ENCODE results near the gene PXDN. TPM values are rescaled to one million over a fixed set of nuclear protein-coding genes. Genes with fewer than 3 reads are reported as not detected.

Gene PXDN
- total and polyA plus RNA-seq, 10 of the 15 experiments (the other 5 are each of a cell fraction or from before 2014, with no cell fraction given) = 0.12 to 0.69 (median 0.23) TPM; not detected in 5

DNA sequence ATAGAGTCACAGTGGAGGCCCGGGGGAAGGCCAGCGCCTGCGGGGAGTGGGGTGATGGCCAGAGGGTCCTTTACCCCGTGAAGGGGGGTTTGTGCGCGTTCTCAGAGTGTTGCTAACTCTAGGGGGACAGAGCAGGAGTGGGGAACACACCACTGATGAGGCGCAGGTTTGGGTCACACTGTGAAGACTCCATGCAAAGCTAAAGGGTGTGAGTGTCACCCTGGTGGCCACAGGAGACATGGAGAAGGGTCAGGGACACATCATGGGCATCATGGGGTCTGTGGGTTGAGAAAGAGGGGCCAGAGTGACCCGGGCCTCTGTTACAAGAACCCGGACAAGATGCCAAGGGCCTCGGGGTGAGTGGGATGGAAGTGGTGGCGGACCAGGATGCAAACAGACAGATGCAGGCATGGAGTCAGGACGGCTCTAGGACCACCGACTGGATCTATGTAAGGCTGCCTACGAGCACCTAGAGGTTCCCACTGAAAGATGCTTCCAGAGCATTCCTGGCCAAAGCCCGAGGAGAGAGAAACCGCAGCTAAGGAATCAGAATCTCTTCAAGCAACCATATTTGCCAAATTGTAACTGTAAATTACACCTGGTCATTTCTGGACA is 84.3 kb downstream of the PXDN start:
- Histone ChIP-seq H3K9me3 (replicated peaks; ENCODE audit: control insufficient read depth, insufficient read depth, low read length) (no peaks in the 10 kb centered on the region), H3K27ac (ENCODE audit: control insufficient read depth, insufficient read depth) (no peak overlapping the region), H3K4me1 (ENCODE audit: control insufficient read depth, insufficient read depth, low read length) (no peaks in the 10 kb centered on the region), H3K79me2 (ENCODE audit: control insufficient read depth, insufficient read depth, low read length) (no peaks in the 10 kb centered on the region), H3K4me2 (ENCODE audit: control insufficient read depth, insufficient read depth) (no peak overlapping the region), H4K20me1 (ENCODE audit: control insufficient read depth, insufficient read depth) (no peaks in the 10 kb centered on the region), H3K9ac (ENCODE audit: control insufficient read depth, insufficient read depth, low read length) (no peak overlapping the region), H3K4me3 (no peak overlapping the region), H3K36me3 (ENCODE audit: control insufficient read depth in 2 of 2, insufficient read depth in 2 of 2, low read length in 1 of 2) (no peaks in the 10 kb centered on the region), H3K27me3 (replicated peaks in 1 of 2; ENCODE audit: control insufficient read depth in 2 of 2, insufficient read depth in 2 of 2, low read length in 1 of 2) (no peaks in the 10 kb centered on the region), H2AFZ (ENCODE audit: control insufficient read depth, low read depth, low read length) (no peak overlapping the region)
- TF ChIP-seq JUND (IDR thresholded peaks at IDR 0.05; ENCODE audit: low read depth, low read length) (no peak), WRNIP1 (IDR thresholded peaks at IDR 0.05; ENCODE audit: borderline replicate concordance, low read depth, low read length) (no peak), HCFC1 (IDR thresholded peaks at IDR 0.05; ENCODE audit: low read length) (no peak), BACH1 (IDR thresholded peaks at IDR 0.05; ENCODE audit: borderline replicate concordance) (no peak), NR2F1 (conservative IDR thresholded peaks at IDR 0.05) (no peak)
- TF ChIP-seq, protein P1, sequence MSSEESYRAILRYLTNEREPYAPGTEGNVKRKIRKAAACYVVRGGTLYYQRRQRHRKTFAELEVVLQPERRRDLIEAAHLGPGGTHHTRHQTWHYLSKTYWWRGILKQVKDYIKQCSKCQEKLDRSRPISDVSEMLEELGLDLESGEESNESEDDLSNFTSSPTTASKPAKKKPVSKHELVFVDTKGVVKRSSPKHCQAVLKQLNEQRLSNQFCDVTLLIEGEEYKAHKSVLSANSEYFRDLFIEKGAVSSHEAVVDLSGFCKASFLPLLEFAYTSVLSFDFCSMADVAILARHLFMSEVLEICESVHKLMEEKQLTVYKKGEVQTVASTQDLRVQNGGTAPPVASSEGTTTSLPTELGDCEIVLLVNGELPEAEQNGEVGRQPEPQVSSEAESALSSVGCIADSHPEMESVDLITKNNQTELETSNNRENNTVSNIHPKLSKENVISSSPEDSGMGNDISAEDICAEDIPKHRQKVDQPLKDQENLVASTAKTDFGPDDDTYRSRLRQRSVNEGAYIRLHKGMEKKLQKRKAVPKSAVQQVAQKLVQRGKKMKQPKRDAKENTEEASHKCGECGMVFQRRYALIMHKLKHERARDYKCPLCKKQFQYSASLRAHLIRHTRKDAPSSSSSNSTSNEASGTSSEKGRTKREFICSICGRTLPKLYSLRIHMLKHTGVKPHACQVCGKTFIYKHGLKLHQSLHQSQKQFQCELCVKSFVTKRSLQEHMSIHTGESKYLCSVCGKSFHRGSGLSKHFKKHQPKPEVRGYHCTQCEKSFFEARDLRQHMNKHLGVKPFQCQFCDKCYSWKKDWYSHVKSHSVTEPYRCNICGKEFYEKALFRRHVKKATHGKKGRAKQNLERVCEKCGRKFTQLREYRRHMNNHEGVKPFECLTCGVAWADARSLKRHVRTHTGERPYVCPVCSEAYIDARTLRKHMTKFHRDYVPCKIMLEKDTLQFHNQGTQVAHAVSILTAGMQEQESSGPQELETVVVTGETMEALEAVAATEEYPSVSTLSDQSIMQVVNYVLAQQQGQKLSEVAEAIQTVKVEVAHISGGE (CRISPR knock-in tag; IDR thresholded peaks at IDR 0.05) = no peak
- 24% methylated on average over 16 of the region's 16 CpGs for WGBS (ENCODE audit: insufficient coverage, insufficient replicate concordance, low lambda C conversion rate, missing lambda C conversion rate)
- CTCF ChIA-PET = no interaction called here
- FAIRE-seq (no peak), ATAC-seq (no peak), DNase-seq (ENCODE audit: low read depth, low spot score) (no peak)
- in situ Hi-C loops (cut with MboI) (no loop called here), intact Hi-C loops (cut with micrococcal nuclease; ENCODE audit: unreplicated experiment) (no loop called here)
- RAD21 ChIA-PET (ENCODE audit: unreplicated experiment) = no interaction called here
- SMC1A ChIA-PET (ENCODE audit: uncharacterized antibody, unreplicated experiment) = no interaction called here
- POLR2A ChIA-PET = no interaction called here
- no TSS peak for BruUV-seq (replicated peaks)

Data from GM12878 (cell line).